HCT116 (cell line): ENCODE results near the gene ACOT9. TPM values are rescaled to one million over a fixed set of nuclear protein-coding genes. Genes with fewer than 3 reads are reported as not detected.

ENCODE experiments used
- ATAC-seq: fragments of 200-7000 bp; cut with Tn5 transposase; 2 replicates; pipeline ENCODE4 v1.9.1; 2020; ENCODE audit warnings: mild to moderate bottlenecking, moderate library complexity
- BruUV-seq: library from RNA; stranded (reverse); fragments of 400-500 nt; replicated peaks from 2 replicates; lab custom pipeline; 2021; lab: Mats Ljungman, UMichigan
- CTCF ChIA-PET: fragments of 300-600 bp; sonication (Branson Sonifier 250); formaldehyde crosslinking; loops from one replicate; lab custom pipeline; 2021; ENCODE audit warnings: antibody characterized with exemption; lab: Charles Lee
- POLR2A ChIA-PET: fragments of 300-600, 350-600 bp; sonication (Branson Sonifier 250); formaldehyde crosslinking; loops from one replicate; lab custom pipeline; 2021; ENCODE audit warnings: antibody characterized with exemption; lab: Charles Lee
- RAD21 ChIA-PET, 2 experiments: fragments of 300-600 bp; sonication (Branson Sonifier 250); formaldehyde crosslinking; loops; one replicate each; lab custom pipeline; 2023; ENCODE audit warnings: low total read pairs in 2 of 2; ENCODE audit not compliant: uncharacterized antibody in 2 of 2, unreplicated experiment in 2 of 2, low non-redundant PET in 1 of 2; lab: Charles Lee
- DNase-seq: peaks from one replicate; pipeline ENCODE4 v3.0.0-alpha.2; 2010; ENCODE audit warnings: low read depth, low spot score
- H2AFZ ChIP-seq: fragments of 200-600 bp; shearing (Covaris generic), sonication (generic); 2 replicates; pipeline ENCODE4 v1.6.1; 2017; ENCODE audit warnings: low read depth, mixed run types, mixed read lengths, antibody characterized with exemption, low read length; ENCODE audit not compliant: poor library complexity, severe bottlenecking
- H3K27ac ChIP-seq: 2 replicates; pipeline ENCODE4 v1.5.1; 2012; ENCODE audit warnings: low read depth, low read length
- H3K27me3 ChIP-seq: fragments of 200-600 bp; sonication (generic); 2 replicates; pipeline ENCODE4 v1.6.1; 2016; ENCODE audit warnings: mixed run types, low read length, mixed read lengths; ENCODE audit not compliant: insufficient read depth
- H3K36me3 ChIP-seq, 2 experiments: fragments of 200-500 bp in 1 of 2; fragments of 200-600 bp in 1 of 2; sonication (Bioruptor generic) in 1 of 2; sonication (generic) in 1 of 2; 2 replicates each; pipeline versions ENCODE4 v1.5.1 to v1.6.1; 2014 to 2016; ENCODE audit warnings: low read length in 2 of 2, inconsistent platforms in 1 of 2, mixed read lengths in 1 of 2, mixed run types in 1 of 2; ENCODE audit not compliant: insufficient read depth in 2 of 2, control insufficient read depth in 1 of 2
- H3K4me1 ChIP-seq, 2 experiments: fragments of 200-600 bp in 1 of 2; sonication (generic) in 1 of 2; 2 replicates each; pipeline versions ENCODE4 v1.5.1 to v1.6.1; 2012 to 2017; ENCODE audit warnings: low read length in 2 of 2, inconsistent platforms in 1 of 2, mild to moderate bottlenecking in 1 of 2, mixed read lengths in 1 of 2, mixed run types in 1 of 2, moderate library complexity in 1 of 2; ENCODE audit not compliant: insufficient read depth in 2 of 2, control insufficient read depth in 1 of 2
- H3K4me2 ChIP-seq: fragments of 200-600 bp; sonication (generic); 2 replicates; pipeline ENCODE4 v1.6.1; 2017; ENCODE audit warnings: mixed run types, low read length, mixed read lengths
- H3K4me3 ChIP-seq, 2 experiments: fragments of 200-600 bp in 1 of 2; sonication (generic) in 1 of 2; replicated peaks in 1 of 2; 2 replicates each; pipeline ENCODE4 v1.5.1; 2011 to 2016; ENCODE audit warnings: low read length in 2 of 2, control low read depth in 1 of 2, low read depth in 1 of 2, mild to moderate bottlenecking in 1 of 2, mixed read lengths in 1 of 2, mixed run types in 1 of 2
- H3K79me2 ChIP-seq: fragments of 200-600 bp; sonication (generic); 2 replicates; pipeline ENCODE4 v1.6.1; 2017; ENCODE audit warnings: mild to moderate bottlenecking, mixed run types, low read length, moderate library complexity, mixed read lengths; ENCODE audit not compliant: insufficient read depth
- H3K9ac ChIP-seq: fragments of 200-600 bp; sonication (generic); 2 replicates; pipeline ENCODE4 v1.6.1; 2016; ENCODE audit warnings: low read length, mixed read lengths
- H3K9me2 ChIP-seq: fragments of 200-600 bp; sonication (generic), shearing (Covaris generic); 2 replicates; pipeline ENCODE4 v1.6.1; 2017; ENCODE audit warnings: mixed run types, mild to moderate bottlenecking, moderate library complexity; ENCODE audit not compliant: insufficient read depth
- H3K9me3 ChIP-seq, 2 experiments: fragments of 200-500 bp in 1 of 2; fragments of 200-600 bp in 1 of 2; sonication (Bioruptor generic) in 1 of 2; sonication (generic) in 1 of 2; 2 replicates each; pipeline ENCODE4 v1.6.1; 2014 to 2017; ENCODE audit warnings: low read length in 2 of 2, mixed read lengths in 2 of 2, inconsistent platforms in 1 of 2, low read depth in 1 of 2, mild to moderate bottlenecking in 1 of 2, mixed run types in 1 of 2, moderate library complexity in 1 of 2; ENCODE audit not compliant: control insufficient read depth in 1 of 2, insufficient read depth in 1 of 2
- H4K20me1 ChIP-seq: fragments of 200-600 bp; sonication (generic), shearing (Covaris generic); 2 replicates; pipeline ENCODE4 v1.6.1; 2017; ENCODE audit warnings: mixed run types, mild to moderate bottlenecking, moderate library complexity; ENCODE audit not compliant: insufficient read depth
- ATF3 ChIP-seq: IDR thresholded peaks from 2 replicates; pipeline ENCODE4 v1.6.1; 2012
- CEBPB ChIP-seq: IDR thresholded peaks from 2 replicates; pipeline ENCODE4 v1.6.1; 2012; ENCODE audit warnings: low read depth
- CTCF ChIP-seq, 3 experiments: fragments of 200-600 bp in 1 of 3; sonication (generic) in 1 of 3; IDR thresholded peaks in 2 of 3; conservative IDR thresholded peaks in 1 of 3; 2 replicates each; pipeline ENCODE4 v1.5.1; 2012 to 2017; ENCODE audit warnings: low read depth in 2 of 3, low read length in 2 of 3, antibody characterized with exemption in 1 of 3, borderline replicate concordance in 1 of 3, control low read depth in 1 of 3, mild to moderate bottlenecking in 1 of 3, mixed read lengths in 1 of 3, mixed run types in 1 of 3, moderate library complexity in 1 of 3; ENCODE audit not compliant: insufficient read depth in 1 of 3
- ELF1 ChIP-seq: IDR thresholded peaks from 2 replicates; pipeline ENCODE4 v1.6.1; 2012; ENCODE audit warnings: low read depth, borderline replicate concordance
- EZH2 ChIP-seq: fragments of 200-600 bp; sonication (generic); IDR thresholded peaks from 2 replicates; pipeline ENCODE4 v1.6.1; 2017; ENCODE audit warnings: antibody characterized with exemption, mixed run types
- FOSL1 ChIP-seq: IDR thresholded peaks from 2 replicates; pipeline ENCODE4 v1.6.1; 2012; ENCODE audit warnings: low read depth
- JUND ChIP-seq: IDR thresholded peaks from 2 replicates; pipeline ENCODE4 v1.6.1; 2012
- POLR2A ChIP-seq: IDR thresholded peaks from 2 replicates; pipeline ENCODE4 v1.7.0; 2011; ENCODE audit warnings: borderline replicate concordance; ENCODE audit not compliant: insufficient read depth, insufficient read length; ENCODE audit errors: extremely low read depth
- REST ChIP-seq: IDR thresholded peaks from 2 replicates; pipeline ENCODE4 v1.6.1; 2012; ENCODE audit warnings: low read depth
- SIN3A ChIP-seq: IDR thresholded peaks from 2 replicates; pipeline ENCODE4 v1.6.1; 2012; ENCODE audit warnings: low read depth
- SP1 ChIP-seq: IDR thresholded peaks from 2 replicates; pipeline ENCODE4 v1.6.1; 2012; ENCODE audit warnings: low read depth
- SRF ChIP-seq: IDR thresholded peaks from 2 replicates; pipeline ENCODE4 v1.6.1; 2012; ENCODE audit warnings: low read depth
- ZBTB33 ChIP-seq: IDR thresholded peaks from 2 replicates; pipeline ENCODE4 v1.6.1; 2011; ENCODE audit warnings: mild to moderate bottlenecking, low read length, moderate library complexity; ENCODE audit not compliant: insufficient replicate concordance; ENCODE audit errors: extremely low read depth
- ZFX ChIP-seq: fragments of 450-650 bp; IDR thresholded peaks from 2 replicates; pipeline ENCODE4 v1.6.1; 2017
- ZNF274 ChIP-seq: fragments of 200-500 bp; sonication (Bioruptor generic); IDR thresholded peaks from 2 replicates; pipeline ENCODE4 v1.6.1; 2014; ENCODE audit warnings: mild to moderate bottlenecking, low read depth, low read length, inconsistent platforms
- intact Hi-C: fragments of 100-400 bp; cut with micrococcal nuclease; formaldehyde crosslinking; loops from 2 replicates; pipeline ENCODE4 v1.10.0; 2022
- total RNA-seq: library from RNA; stranded (reverse); gene quantifications from one replicate; pipeline ENCODE4 v1.2.1, GENCODE V29; 2021; ENCODE audit not compliant: unreplicated experiment

Gene ACOT9
- total RNA-seq, 1 experiment from 2014 or later, result 59.7 TPM

- Histone ChIP-seq H2AFZ (no peak overlapping the region), H3K27me3 (no peaks in the 10 kb centered on the region), H3K36me3 (no peaks in the 10 kb centered on the region), H3K4me3 (no peak overlapping the region), H3K79me2 (peaks cover 4% of the 10 kb centered on the region), H3K27ac (no peak overlapping the region), H3K9ac (no peak overlapping the region), H3K9me2 (no peaks in the 10 kb centered on the region), H4K20me1 (no peaks in the 10 kb centered on the region), H3K4me2 (no peak overlapping the region), H3K4me1 (peaks cover 2 to 6% of the 10 kb centered on the region in 2 experiments; a peak in 2 of 4 replicates), H3K9me3 (no peaks in the 10 kb centered on the region)
- intact Hi-C loops, result no loop called here
- no peak for TF ChIP-seq POLR2A
- no peak for DNase-seq
- ChIA-PET POLR2A (no interaction called here), CTCF (no interaction called here), RAD21 (no interaction called here)
- ATAC-seq, result no peak
- no TSS peak for BruUV-seq
Observed at GRCh38 chrX:23662853-23663252, 80.2 kb downstream of the ACOT9 start.

- CTCF ChIA-PET, result no interaction called here
- no peak for TF ChIP-seq ZNF274
- no peak for TF ChIP-seq ZFX
- no peak for TF ChIP-seq ATF3
- TF ChIP-seq ZBTB33, result no peak
- TF ChIP-seq EZH2, result no peak
- no peak for TF ChIP-seq JUND
- TF ChIP-seq SRF, result no peak
- TF ChIP-seq FOSL1, result no peak
- no peak for TF ChIP-seq SIN3A
- no peak for TF ChIP-seq CEBPB
- no peak for TF ChIP-seq CTCF (IDR thresholded peaks at IDR 0.05 in 2 of 3, conservative IDR thresholded peaks at IDR 0.05 in 1 of 3; ENCODE audit: borderline replicate concordance in 1 of 3, insufficient read depth in 1 of 3, low read depth in 2 of 3, low read length in 2 of 3)
- no peak for TF ChIP-seq ELF1
- no peak for TF ChIP-seq SP1
- no peak for TF ChIP-seq REST
Observed at GRCh38 chrX:23662187-23662586, 80.9 kb downstream of the ACOT9 start.

More at GRCh38 chrX:23662187-23662586, 80.9 kb downstream of the ACOT9 start:
- Histone ChIP-seq H3K79me2 (no peaks in the 10 kb centered on the region), H3K9ac (no peak overlapping the region), H3K4me3 (no peak overlapping the region), H2AFZ (no peak overlapping the region), H3K9me2 (no peaks in the 10 kb centered on the region), H3K27me3 (no peaks in the 10 kb centered on the region), H3K9me3 (no peaks in the 10 kb centered on the region), H3K36me3 (no peaks in the 10 kb centered on the region), H3K4me2 (no peak overlapping the region), H3K27ac (no peak overlapping the region), H4K20me1 (no peaks in the 10 kb centered on the region), H3K4me1 (peaks cover 2 to 6% of the 10 kb centered on the region in 2 experiments; a peak in 2 of 4 replicates)
- ATAC-seq (no peak), DNase-seq (no peak)
- POLR2A ChIA-PET, result no interaction called here
- RAD21 ChIA-PET, result no interaction called here
- intact Hi-C loops, result no loop called here
- BruUV-seq, result no TSS peak
